ENCODE results near the gene LYSMD4. TPM values are rescaled to one million over a fixed set of nuclear protein-coding genes. Genes with fewer than 3 reads are reported as not detected.

The LYSMD4 gene
- total RNA-seq, 1 experiment from 2014 or later = 11.6 TPM

GRCh38 chr15:99677540-99678134 is 55.6 kb downstream of the LYSMD4 start:
- Histone ChIP-seq H3K9me3 (replicated peaks) (no peaks in the 10 kb centered on the region), H3K4me3 (no peak overlapping the region), H3K36me3 (peaks cover 20% of the 10 kb centered on the region; the same call in 1 of the 2 replicates), H3K4me1 (replicated peaks) (no peaks in the 10 kb centered on the region), H3K27me3 (replicated peaks) (no peaks in the 10 kb centered on the region), H3K27ac (no peak overlapping the region)
- no peak for DNase-seq (ENCODE audit: low read depth in 1 of 2, low spot score in 2 of 2)

Other genes starting within 250 kb of the LYSMD4 start
- 39.7 and 50.0 TPM in 2 replicates for gene MEF2A, start 167.5 kb downstream of the LYSMD4 start, total RNA-seq (2014; rRNA removed; shearing (Covaris generic))

Data from SJSA1 (cell line).